ENCODE results near the gene PPP1CB.

The PPP1CB gene

GRCh38 chr2:28751252-28751955 lies at the start of gene PPP1CB:
PPP1CB (plus strand) TSS chr2:28751830; CDS start chr2:28752125, 295 bp downstream.
- peak; percentile 98 for DNase-seq
- Histone ChIP-seq H3K27me3 (ENCODE audit: insufficient read depth, low read depth, severe bottlenecking) (no peaks in the 10 kb centered on the region), H3K4me3 (ENCODE audit: low read depth, low read length) (peak within 1 kb of the TSS; percentile 95), H3K36me3 (peaks cover 6% of the 10 kb centered on the region), H3K9me3 (ENCODE audit: severe bottlenecking) (no peaks in the 10 kb centered on the region), H3K27ac (peak within 1 kb of the TSS; percentile 95)
- TF ChIP-seq CTCF (IDR thresholded peaks at IDR 0.05; ENCODE audit: low read depth, low read length): peak; percentile 42

- Histone ChIP-seq H3K9me3 (ENCODE audit: severe bottlenecking) (peaks cover 5% of the 10 kb centered on the region), H3K4me3 (ENCODE audit: low read depth, low read length) (no peak overlapping the region), H3K36me3 (no peaks in the 10 kb centered on the region), H3K27me3 (ENCODE audit: insufficient read depth, low read depth, severe bottlenecking) (no peaks in the 10 kb centered on the region), H3K27ac (no peak overlapping the region)
- DNase-seq: no peak
- TF ChIP-seq CTCF (IDR thresholded peaks at IDR 0.05; ENCODE audit: low read depth, low read length): no peak
These were observed 49.2 kb upstream of the PPP1CB start for GRCh38 chr2:28702415-28702861.

- no peak overlapping the region for H3K27ac ChIP-seq
- H3K27me3 ChIP-seq (ENCODE audit: insufficient read depth, low read depth, severe bottlenecking): no peaks in the 10 kb centered on the region
These were observed 48.8 kb upstream of the PPP1CB start for GRCh38 chr2:28702878-28703277.

GRCh38 chr2:28704621-28705020 lies 47.0 kb upstream of the PPP1CB start:
- H3K27ac ChIP-seq: no peak overlapping the region
- H3K9me3 ChIP-seq (ENCODE audit: severe bottlenecking): peaks cover 5% of the 10 kb centered on the region
- DNase-seq: peak; percentile 52
- no peaks in the 10 kb centered on the region for H3K36me3 ChIP-seq
- no peak overlapping the region for H3K4me3 ChIP-seq (ENCODE audit: low read depth, low read length)
- H3K27me3 ChIP-seq (ENCODE audit: insufficient read depth, low read depth, severe bottlenecking): no peaks in the 10 kb centered on the region
- no peak for TF ChIP-seq CTCF (IDR thresholded peaks at IDR 0.05; ENCODE audit: low read depth, low read length)

More at GRCh38 chr2:28702878-28703277, 48.8 kb upstream of the PPP1CB start:
- TF ChIP-seq CTCF (IDR thresholded peaks at IDR 0.05; ENCODE audit: low read depth, low read length): no peak
- Histone ChIP-seq H3K9me3 (ENCODE audit: severe bottlenecking) (peaks cover 5% of the 10 kb centered on the region), H3K4me3 (ENCODE audit: low read depth, low read length) (no peak overlapping the region), H3K36me3 (no peaks in the 10 kb centered on the region)
- no peak for DNase-seq

GRCh38 chr2:28705751-28706440 lies 45.7 kb upstream of the PPP1CB start:
- no peaks in the 10 kb centered on the region for H3K36me3 ChIP-seq
- TF ChIP-seq CTCF (IDR thresholded peaks at IDR 0.05; ENCODE audit: low read depth, low read length): no peak

More at GRCh38 chr2:28705751-28706440, 45.7 kb upstream of the PPP1CB start:
- H3K27me3 ChIP-seq (ENCODE audit: insufficient read depth, low read depth, severe bottlenecking): no peaks in the 10 kb centered on the region
- H3K4me3 ChIP-seq (ENCODE audit: low read depth, low read length): no peak overlapping the region
- DNase-seq: no peak
- peaks cover 5% of the 10 kb centered on the region for H3K9me3 ChIP-seq (ENCODE audit: severe bottlenecking)
- no peak overlapping the region for H3K27ac ChIP-seq

All from WERI-Rb-1 (cell line).